Esophagus muscularis mucosa (tissue), 4 donors: ENCODE measurements around the gene FERMT3. TPM values are rescaled to one million over a fixed set of nuclear protein-coding genes. Genes with fewer than 3 reads are reported as not detected.
A peak's percentile ranks its signal among the peaks of the same experiment; 100 is the strongest.

Source experiments
- DNase-seq: peaks from one replicate; pipeline ENCODE4 v3.0.0-alpha.2; 2017; ENCODE audit errors: extremely low spot score
- H3K27ac ChIP-seq, 4 donors: fragments of 200-600 bp; sonication (generic); replicated peaks in 1 of 4; 1 replicate in 3 of 4; 2 replicates in 1 of 4; pipeline ENCODE4 v1.5.1; 2016 to 2019; ENCODE audit warnings: mild to moderate bottlenecking in 1 of 4
- H3K27me3 ChIP-seq, 4 donors: fragments of 200-600 bp; sonication (generic); one replicate each; pipeline versions ENCODE4 v1.5.1 to v1.6.0; 2016 to 2019
- H3K36me3 ChIP-seq, 4 donors: fragments of 200-600 bp; sonication (generic); one replicate each; pipeline ENCODE4 v1.5.1; 2016 to 2019
- H3K4me1 ChIP-seq, 4 donors: fragments of 200-600 bp; sonication (generic); one replicate each; pipeline ENCODE4 v1.5.1; 2016 to 2019
- H3K4me3 ChIP-seq, 4 donors: fragments of 200-600 bp; sonication (generic); 1 replicate in 2 of 4; 2 replicates in 2 of 4; pipeline ENCODE4 v1.5.1; 2016 to 2019; ENCODE audit warnings: mild to moderate bottlenecking in 4 of 4, moderate library complexity in 1 of 4
- H3K9me3 ChIP-seq, 4 donors: fragments of 200-600 bp; sonication (generic); 1 replicate in 3 of 4; 2 replicates in 1 of 4; pipeline ENCODE4 v1.5.1; 2016 to 2019
- EP300 ChIP-seq: sonication (generic); formaldehyde crosslinking; IDR thresholded peaks from one replicate; pipeline ENCODE4 v1.6.1; 2017; ENCODE audit warnings: antibody characterized with exemption
- POLR2A ChIP-seq: fragments of 450-650 bp; IDR thresholded peaks from one replicate; pipeline ENCODE4 v1.6.1; 2017; ENCODE audit warnings: antibody characterized with exemption, moderate library complexity, mild to moderate bottlenecking, low read depth
- POLR2AphosphoS5 ChIP-seq, 2 donors: sonication (generic); formaldehyde crosslinking; IDR thresholded peaks; one replicate each; pipeline ENCODE4 v1.6.1; 2017; ENCODE audit warnings: antibody characterized with exemption in 2 of 2
- WGBS: methylation state at CpG from one replicate; pipeline ENCODE4 v1.1.5; 2018; 5-methylcytosine and 5-hydroxymethylcytosine counted together
- intact Hi-C: fragments of 100-400 bp; cut with DNase I; formaldehyde crosslinking; loops from one replicate; pipeline ENCODE4 v1.15.1; 2023
- total RNA-seq, 4 donors: library from RNA; depleted of rRNA; stranded (reverse); fragments of >200 nt; gene quantifications; one replicate each; pipeline versions ENCODE4 v1.1.0 to v1.2.1, GENCODE V29; 2016
- TF ChIP-seq, protein P1 (sequence below), 3 experiments: fragments of 200-600 bp in 2 of 3; fragments of 450-650 bp in 1 of 3; sonication (generic) in 2 of 3; IDR thresholded peaks; one replicate each; pipeline ENCODE4 v1.5.1; 2017 to 2019; ENCODE audit warnings: antibody characterized with exemption in 3 of 3, mild to moderate bottlenecking in 2 of 3, moderate library complexity in 1 of 3

Gene FERMT3
- total RNA-seq, 4 donors from 2014 or later: 12.9 to 35.5 (median 15.5) TPM

DNA sequence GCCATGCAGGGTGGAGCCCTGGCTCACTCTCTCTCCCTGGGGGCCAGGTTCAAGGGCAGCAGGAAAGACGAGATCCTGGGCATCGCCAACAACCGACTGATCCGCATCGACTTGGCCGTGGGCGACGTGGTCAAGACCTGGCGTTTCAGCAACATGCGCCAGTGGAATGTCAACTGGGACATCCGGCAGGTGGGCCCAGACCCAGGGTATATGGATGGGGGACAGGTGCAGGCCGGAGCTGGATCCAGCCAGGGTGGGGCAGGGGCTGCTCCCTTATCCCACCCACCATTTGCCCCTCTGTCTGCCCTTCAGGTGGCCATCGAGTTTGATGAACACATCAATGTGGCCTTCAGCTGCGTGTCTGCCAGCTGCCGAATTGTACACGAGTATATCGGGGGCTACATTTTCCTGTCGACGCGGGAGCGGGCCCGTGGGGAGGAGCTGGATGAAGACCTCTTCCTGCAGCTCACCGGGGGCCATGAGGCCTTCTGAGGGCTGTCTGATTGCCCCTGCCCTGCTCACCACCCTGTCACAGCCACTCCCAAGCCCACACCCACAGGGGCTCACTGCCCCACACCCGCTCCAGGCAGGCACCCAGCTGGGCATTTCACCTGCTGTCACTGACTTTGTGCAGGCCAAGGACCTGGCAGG, 16.6 kb downstream of the FERMT3 start:
- intact Hi-C loops: no loop called here
- TF ChIP-seq POLR2AphosphoS5 (IDR thresholded peaks at IDR 0.05): no peak
- no peak for TF ChIP-seq POLR2A
- TF ChIP-seq EP300: no peak
- TF ChIP-seq, protein P1, sequence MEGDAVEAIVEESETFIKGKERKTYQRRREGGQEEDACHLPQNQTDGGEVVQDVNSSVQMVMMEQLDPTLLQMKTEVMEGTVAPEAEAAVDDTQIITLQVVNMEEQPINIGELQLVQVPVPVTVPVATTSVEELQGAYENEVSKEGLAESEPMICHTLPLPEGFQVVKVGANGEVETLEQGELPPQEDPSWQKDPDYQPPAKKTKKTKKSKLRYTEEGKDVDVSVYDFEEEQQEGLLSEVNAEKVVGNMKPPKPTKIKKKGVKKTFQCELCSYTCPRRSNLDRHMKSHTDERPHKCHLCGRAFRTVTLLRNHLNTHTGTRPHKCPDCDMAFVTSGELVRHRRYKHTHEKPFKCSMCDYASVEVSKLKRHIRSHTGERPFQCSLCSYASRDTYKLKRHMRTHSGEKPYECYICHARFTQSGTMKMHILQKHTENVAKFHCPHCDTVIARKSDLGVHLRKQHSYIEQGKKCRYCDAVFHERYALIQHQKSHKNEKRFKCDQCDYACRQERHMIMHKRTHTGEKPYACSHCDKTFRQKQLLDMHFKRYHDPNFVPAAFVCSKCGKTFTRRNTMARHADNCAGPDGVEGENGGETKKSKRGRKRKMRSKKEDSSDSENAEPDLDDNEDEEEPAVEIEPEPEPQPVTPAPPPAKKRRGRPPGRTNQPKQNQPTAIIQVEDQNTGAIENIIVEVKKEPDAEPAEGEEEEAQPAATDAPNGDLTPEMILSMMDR (IDR thresholded peaks at IDR 0.05): no peak
- 84% methylated on average over 11 of the region's 24 CpGs for WGBS
- Histone ChIP-seq H3K4me3 (no peak overlapping the region), H3K36me3 (peaks cover 4 to 41% (median 29%) of the 10 kb centered on the region in 4 donors), H3K27me3 (no peaks in the 10 kb centered on the region), H3K9me3 (no peaks in the 10 kb centered on the region), H3K27ac (no peak overlapping the region), H3K4me1 (peaks cover 22 to 36% (median 29%) of the 10 kb centered on the region in 4 donors)
- DNase-seq: no peak

DNA sequence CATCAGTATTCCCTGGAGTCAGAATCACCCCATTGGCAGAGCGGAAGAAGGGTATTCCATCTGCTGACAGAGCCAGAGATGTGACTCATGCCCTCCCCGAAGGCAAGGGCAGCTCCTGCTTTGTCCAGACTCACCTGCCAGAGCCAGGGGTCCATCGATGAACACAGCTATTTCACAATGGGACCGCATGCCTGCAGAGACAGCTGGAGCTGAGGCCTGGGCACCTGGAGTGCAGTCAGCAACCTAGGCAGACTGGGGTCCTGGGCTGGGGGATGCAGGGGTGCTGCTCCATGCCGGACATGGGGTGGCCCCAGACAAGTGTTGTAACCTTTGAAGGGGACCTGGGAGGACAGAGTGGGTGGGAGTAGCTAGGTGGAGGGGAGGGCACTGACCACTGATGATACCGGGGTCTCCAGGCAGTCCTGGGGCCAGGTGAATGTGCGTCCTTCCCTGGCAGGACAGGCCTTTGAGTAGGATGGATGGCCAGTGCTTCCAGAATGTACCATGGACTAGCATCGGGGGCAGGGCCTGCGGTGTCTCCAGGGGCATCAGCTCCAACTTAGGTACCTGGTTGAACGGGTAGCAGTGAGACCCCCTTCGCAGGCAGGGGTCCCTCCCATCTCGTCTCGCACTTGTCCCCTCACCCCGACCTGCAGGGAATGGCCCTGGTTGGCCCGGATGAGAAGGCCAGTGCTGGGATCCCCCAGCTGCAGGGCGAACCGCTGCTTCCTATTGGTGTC, 17.8 kb downstream of the FERMT3 start:
- no peaks in the 10 kb centered on the region for H3K9me3 ChIP-seq
- no peak overlapping the region for H3K4me3 ChIP-seq
- DNase-seq: no peak
- H3K36me3 ChIP-seq: peaks cover 4 to 39% (median 29%) of the 10 kb centered on the region in 4 donors
- TF ChIP-seq EP300 (no peak), POLR2AphosphoS5 (IDR thresholded peaks at IDR 0.05) (no peak), POLR2A (no peak)
- TF ChIP-seq, protein P1 (IDR thresholded peaks at IDR 0.05): no peak
- no peaks in the 10 kb centered on the region for H3K27me3 ChIP-seq
- peaks cover 23 to 46% (median 39%) of the 10 kb centered on the region in 4 donors for H3K4me1 ChIP-seq
- 94% methylated on average over 10 of the region's 17 CpGs for WGBS
- H3K27ac ChIP-seq: peak overlapping the region in 1 of 4 donors; percentile 93
- intact Hi-C loops: no loop called here

DNA sequence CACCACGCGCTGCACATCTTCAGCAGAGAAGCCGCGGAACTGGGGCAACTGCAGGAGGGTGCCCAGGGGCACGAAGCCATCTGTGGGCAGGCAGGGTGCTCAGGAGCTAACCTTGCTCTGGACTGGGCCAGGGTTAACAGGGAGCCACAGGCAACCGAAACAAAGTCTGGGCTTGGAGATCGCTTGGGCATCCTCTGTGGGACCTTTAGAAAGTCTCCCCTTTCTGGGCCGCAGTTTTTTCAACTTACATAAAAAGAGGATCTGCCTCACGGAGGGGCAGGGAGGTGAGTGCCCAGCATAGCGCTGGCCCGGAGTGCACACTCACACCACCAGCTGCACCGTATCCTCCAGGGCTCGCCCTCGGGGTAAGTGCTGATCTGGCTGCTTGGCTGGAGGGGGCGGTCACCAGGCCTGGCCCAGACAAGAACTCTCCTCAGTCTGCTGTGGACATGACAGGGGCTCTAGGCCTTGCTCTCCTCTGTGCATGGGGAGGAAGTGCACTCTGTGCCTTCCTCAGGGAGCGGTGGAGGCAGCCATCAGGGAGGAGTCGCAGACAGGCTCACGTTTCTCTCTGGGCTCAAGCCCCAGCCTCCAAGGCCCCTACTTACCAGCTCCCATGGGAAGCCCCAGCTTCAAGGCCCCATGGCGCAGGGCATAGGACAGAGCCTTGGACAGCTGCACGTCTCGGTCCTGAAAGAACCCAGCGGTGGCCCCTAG, 18.5 kb downstream of the FERMT3 start:
- Histone ChIP-seq H3K36me3 (peaks cover 4 to 38% (median 25%) of the 10 kb centered on the region in 4 donors), H3K27ac (peak overlapping the region; percentile 87 to 93 (median 90)), H3K27me3 (no peaks in the 10 kb centered on the region), H3K4me3 (peak overlapping the region; percentile 69 to 80 (median 71)), H3K9me3 (no peaks in the 10 kb centered on the region), H3K4me1 (peaks cover 30 to 53% (median 46%) of the 10 kb centered on the region in 4 donors)
- no peak for DNase-seq
- 69% methylated on average over 9 of the region's 22 CpGs for WGBS
- TF ChIP-seq POLR2AphosphoS5 (IDR thresholded peaks at IDR 0.05) (no peak), POLR2A (no peak), EP300 (no peak)
- TF ChIP-seq, protein P1 (IDR thresholded peaks at IDR 0.05): no peak
- intact Hi-C loops: loop anchor here (5.0 kb wide), 1 partner anchor 38 kb away; the partner anchor contains the start of gene STIP1

DNA sequence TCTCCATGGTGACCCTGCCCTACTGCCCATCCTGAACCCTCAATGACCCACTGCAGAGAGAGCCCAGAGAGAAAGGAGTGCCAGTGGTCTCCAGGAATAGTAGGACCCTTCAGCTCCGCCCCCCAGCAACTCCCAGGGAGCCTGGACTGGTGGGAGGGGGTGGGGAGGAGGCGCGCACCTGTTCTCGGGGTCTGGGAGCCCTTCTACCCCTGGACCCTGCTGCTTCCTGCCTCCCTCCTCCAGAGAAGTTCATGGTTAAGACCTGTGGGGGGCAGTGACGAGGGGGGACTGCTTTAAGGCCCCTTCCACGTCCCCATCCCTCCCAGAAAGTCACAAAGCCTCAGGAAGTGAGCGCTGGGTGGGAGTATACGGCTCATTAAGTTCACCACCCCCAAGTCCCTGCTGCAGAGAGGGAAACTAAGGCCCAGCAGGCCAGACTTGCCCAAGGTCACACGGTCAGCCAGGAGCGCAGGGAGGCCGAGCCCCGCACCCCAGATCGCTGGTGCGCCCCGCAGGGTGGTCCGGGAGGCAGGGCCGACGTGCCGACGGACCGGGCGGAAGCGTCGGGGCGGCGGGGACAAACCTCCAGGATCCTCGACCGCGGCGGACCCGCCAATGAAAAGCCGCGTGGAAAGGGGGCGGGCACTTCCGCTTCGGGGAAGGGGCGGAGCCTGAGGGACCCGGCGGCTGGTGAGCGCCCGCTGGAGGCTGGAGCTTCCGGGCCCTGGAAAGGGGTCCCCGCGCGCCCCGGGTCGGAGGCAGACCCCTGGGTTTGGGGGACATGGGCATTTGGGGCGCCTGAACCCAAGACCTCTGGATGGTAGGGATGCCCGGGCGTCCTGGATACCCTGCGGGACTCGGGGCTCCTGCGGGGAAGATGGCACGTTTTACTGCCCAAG, 19.3 kb downstream of the FERMT3 start, which contains the start of the genes NUDT22 and TRPT1:
Gene NUDT22, plus strand, starts transcription at position 667 of the 899 bp plus-strand sequence. CDS start 379 bp downstream, outside the sequence.
Gene TRPT1, minus strand, starts transcription at position 579 of the 899 bp plus-strand sequence. Its CDS starts 326 bp downstream, at position 253.
- peaks cover 4 to 32% (median 17%) of the 10 kb centered on the region in 4 donors for H3K36me3 ChIP-seq
- WGBS: 17% methylated on average over 4 of the region's 54 CpGs
- TF ChIP-seq EP300 (no peak), POLR2A (peak; percentile 94), POLR2AphosphoS5 (IDR thresholded peaks at IDR 0.05) (peak; percentile 94)
- TF ChIP-seq, protein P1 (IDR thresholded peaks at IDR 0.05): peak in 2 of 3 experiments; percentile 22 to 36
- DNase-seq: peak; percentile 98
- H3K4me3 ChIP-seq: peak within 1 kb of the TSS; percentile 69 to 80 (median 71)
- no peaks in the 10 kb centered on the region for H3K27me3 ChIP-seq
- no peaks in the 10 kb centered on the region for H3K9me3 ChIP-seq
- intact Hi-C loops: loop anchor here (5.0 kb wide), 1 partner anchor 39 kb away; the partner anchor contains the start of gene STIP1
- H3K27ac ChIP-seq: peak within 1 kb of the TSS; percentile 87 to 93 (median 90)
- peaks cover 30 to 57% (median 51%) of the 10 kb centered on the region in 4 donors for H3K4me1 ChIP-seq
